Pancreas (tissue), 10 donors: ENCODE results near the gene CASP3. TPM values are rescaled to one million over a fixed set of nuclear protein-coding genes. Genes with fewer than 3 reads are reported as not detected.
A peak's percentile ranks its signal among the peaks of the same experiment; 100 is the strongest.

Source experiments
- ATAC-seq, 4 donors: fragments of 200-7000 bp; cut with Tn5 transposase; one replicate each; pipeline versions ENCODE4 v1.8.0 to v1.9.1; 2020; ENCODE audit warnings: mild to moderate bottlenecking in 4 of 4, moderate library complexity in 4 of 4
- DNase-seq, 6 donors: peaks; one replicate each; pipeline ENCODE4 v3.0.0-alpha.2; 2020
- FAIRE-seq: peaks from 2 replicates; lab custom pipeline; 2012; peaks lifted over from hg19 to GRCh38; lab: Jason Lieb, UNC
- H3K27ac ChIP-seq, 4 donors: fragments of 200-600 bp; sonication (generic); 1 replicate in 3 of 4; 2 replicates in 1 of 4; pipeline versions ENCODE4 v1.5.0 to v1.8.0; 2020
- H3K27me3 ChIP-seq, 4 donors: fragments of 200-600 bp; one replicate each; pipeline ENCODE4 v1.8.0; 2021
- H3K36me3 ChIP-seq, 3 donors: fragments of 200-600 bp; sonication (generic) in 1 of 3; one replicate each; pipeline versions ENCODE4 v1.5.0 to v1.8.0; 2020 to 2021
- H3K4me1 ChIP-seq, 3 donors: fragments of 200-600 bp; one replicate each; pipeline ENCODE4 v1.8.0; 2021
- H3K4me3 ChIP-seq, 4 donors: fragments of 200-600 bp; sonication (generic) in 2 of 4; one replicate each; pipeline versions ENCODE4 v1.5.0 to v1.8.0; 2020 to 2021
- H3K9me3 ChIP-seq, 4 donors: fragments of 200-600 bp; one replicate each; pipeline ENCODE4 v1.8.0; 2021
- WGBS, 2 donors: extraction: QIAGEN DNeasy Blood & Tissue Kit; methylation state at CpG; one replicate each; pipeline ENCODE4 v1.1.7; 2013; 5-methylcytosine and 5-hydroxymethylcytosine counted together
- intact Hi-C, 3 donors: fragments of 100-400 bp; cut with DNase I; formaldehyde crosslinking; loops; one replicate each; pipeline versions ENCODE4 v1.11.1 to v1.14.2; 2022
- polyA plus RNA-seq, 2 donors: library from polyadenylated mRNA; stranded (reverse); fragments of 200-250 nt; gene quantifications; one replicate each; pipeline ENCODE4 v1.2.3, GENCODE V29; 2013
- total RNA-seq, 6 donors: library from RNA; stranded (reverse); fragmentation: NEBNext Ultra II Directional in 4 of 6; extraction: Animal tissue kit (Norgen Biotek cat#: 25700) in 4 of 6; gene quantifications; one replicate each; pipeline versions ENCODE4 v1.2.1 to v1.2.4, GENCODE V29; 2021 to 2023
- TF ChIP-seq, protein P1 (sequence below), 4 donors: fragments of 200-600 bp; sonication (generic) in 3 of 4; IDR thresholded peaks; one replicate each; pipeline versions ENCODE4 v1.5.0 to v1.8.0; 2021; ENCODE audit warnings: antibody characterized with exemption in 4 of 4
- donor health status: healthy with polysubstance abuse.
- donor health status: DM: no; HTN: no; CAD: no; lungs with moderate emphysema.
- donor health status: DM: no; HTN: no; CAD: no.
- donor health status: control.
- donor health status: control.
- donor health status: Bipolar disorder and iron deficiency.
- donor health status: DM: yes; HTN: yes; CAD: no.
- donor health status: DM: no; HTN: no; CAD: no.
- donor health status: DM: no; HTN: no; CAD: no.
- donor health status: DM: yes; HTN: yes; CAD: no.

CASP3 gene
- total and polyA plus RNA-seq, 8 donors: 3.6 to 13.6 (median 6.3) TPM

DNA sequence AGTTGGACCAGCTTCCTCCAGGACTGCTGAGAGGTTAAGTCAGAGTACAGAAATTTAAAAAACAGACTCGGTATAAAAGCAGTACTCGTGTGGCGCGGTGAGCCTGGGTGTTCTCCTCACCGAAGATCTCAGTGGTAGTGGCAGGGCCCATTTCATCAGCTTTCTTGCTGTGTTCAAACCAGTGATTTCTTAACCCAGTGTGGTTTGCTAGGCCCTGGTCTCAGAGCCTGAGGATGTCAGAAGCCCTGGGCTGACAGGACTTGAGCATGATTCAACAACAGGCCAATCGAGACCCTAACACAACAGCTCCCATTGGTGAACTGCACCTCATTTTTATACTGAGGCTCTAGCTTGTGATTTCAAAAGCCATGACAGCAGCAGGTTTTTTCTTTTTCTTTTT is 23.5 kb upstream of the CASP3 start:
- TF ChIP-seq, protein P1, sequence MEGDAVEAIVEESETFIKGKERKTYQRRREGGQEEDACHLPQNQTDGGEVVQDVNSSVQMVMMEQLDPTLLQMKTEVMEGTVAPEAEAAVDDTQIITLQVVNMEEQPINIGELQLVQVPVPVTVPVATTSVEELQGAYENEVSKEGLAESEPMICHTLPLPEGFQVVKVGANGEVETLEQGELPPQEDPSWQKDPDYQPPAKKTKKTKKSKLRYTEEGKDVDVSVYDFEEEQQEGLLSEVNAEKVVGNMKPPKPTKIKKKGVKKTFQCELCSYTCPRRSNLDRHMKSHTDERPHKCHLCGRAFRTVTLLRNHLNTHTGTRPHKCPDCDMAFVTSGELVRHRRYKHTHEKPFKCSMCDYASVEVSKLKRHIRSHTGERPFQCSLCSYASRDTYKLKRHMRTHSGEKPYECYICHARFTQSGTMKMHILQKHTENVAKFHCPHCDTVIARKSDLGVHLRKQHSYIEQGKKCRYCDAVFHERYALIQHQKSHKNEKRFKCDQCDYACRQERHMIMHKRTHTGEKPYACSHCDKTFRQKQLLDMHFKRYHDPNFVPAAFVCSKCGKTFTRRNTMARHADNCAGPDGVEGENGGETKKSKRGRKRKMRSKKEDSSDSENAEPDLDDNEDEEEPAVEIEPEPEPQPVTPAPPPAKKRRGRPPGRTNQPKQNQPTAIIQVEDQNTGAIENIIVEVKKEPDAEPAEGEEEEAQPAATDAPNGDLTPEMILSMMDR (IDR thresholded peaks at IDR 0.05): no peak
- Histone ChIP-seq H3K4me3 (no peak overlapping the region), H3K27ac (no peak overlapping the region), H3K4me1 (no peaks in the 10 kb centered on the region), H3K27me3 (no peaks in the 10 kb centered on the region), H3K9me3 (no peaks in the 10 kb centered on the region), H3K36me3 (peaks cover 0 to 6% (median 0%) of the 10 kb centered on the region in 3 donors)
- WGBS, 2 donors: 94 to 99% methylated on average over 6 of the region's 6 CpGs
- DNase-seq (no peak), FAIRE-seq (no peak), ATAC-seq (no peak)
- intact Hi-C loops: no loop called here

GRCh38 chr4:184671101-184671500 is 21.9 kb upstream of the CASP3 start:
- H3K9me3 ChIP-seq: no peaks in the 10 kb centered on the region
- ATAC-seq (no peak), FAIRE-seq (no peak), DNase-seq (no peak)
- peaks cover 0 to 3% (median 0%) of the 10 kb centered on the region in 3 donors for H3K4me1 ChIP-seq
- 91 to 94% methylated on average over 9 of the region's 9 CpGs for WGBS, 2 donors
- TF ChIP-seq, protein P1 (IDR thresholded peaks at IDR 0.05): no peak
- H3K27ac ChIP-seq: no peak overlapping the region
- H3K36me3 ChIP-seq: peaks cover 0 to 6% (median 0%) of the 10 kb centered on the region in 3 donors
- intact Hi-C loops: no loop called here
- no peaks in the 10 kb centered on the region for H3K27me3 ChIP-seq
- H3K4me3 ChIP-seq: no peak overlapping the region

DNA sequence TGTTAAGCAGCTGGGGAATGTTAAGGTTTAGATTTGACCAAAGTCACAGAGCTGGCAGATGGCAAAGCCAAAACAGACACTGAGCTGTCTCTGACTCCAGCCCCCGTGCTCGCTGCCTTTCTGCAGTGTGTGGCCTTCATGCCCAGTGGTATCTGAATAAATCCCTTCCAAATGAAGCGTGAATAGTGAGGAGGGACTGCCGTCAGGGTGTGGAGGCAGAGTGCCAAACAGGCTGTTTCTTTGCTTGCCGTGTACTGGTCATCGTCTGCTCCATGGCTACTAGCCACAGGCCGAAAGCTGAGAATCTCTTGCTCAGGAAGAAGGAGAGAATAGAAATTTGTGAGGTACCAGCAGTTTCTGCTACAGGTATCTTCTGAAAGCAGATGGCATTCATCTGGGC is 20.0 kb upstream of the CASP3 start:
- Histone ChIP-seq H3K4me3 (no peak overlapping the region), H3K9me3 (no peaks in the 10 kb centered on the region), H3K27ac (no peak overlapping the region), H3K4me1 (peaks cover 0 to 3% (median 0%) of the 10 kb centered on the region in 3 donors), H3K27me3 (no peaks in the 10 kb centered on the region), H3K36me3 (peaks cover 0 to 6% (median 0%) of the 10 kb centered on the region in 3 donors)
- intact Hi-C loops: no loop called here
- DNase-seq (no peak), FAIRE-seq (no peak), ATAC-seq (peak in 2 of 4 donors; percentile 15 to 40)
- WGBS, 2 donors: 90 to 91% methylated on average over 7 of the region's 7 CpGs
- TF ChIP-seq, protein P1 (IDR thresholded peaks at IDR 0.05): no peak

DNA sequence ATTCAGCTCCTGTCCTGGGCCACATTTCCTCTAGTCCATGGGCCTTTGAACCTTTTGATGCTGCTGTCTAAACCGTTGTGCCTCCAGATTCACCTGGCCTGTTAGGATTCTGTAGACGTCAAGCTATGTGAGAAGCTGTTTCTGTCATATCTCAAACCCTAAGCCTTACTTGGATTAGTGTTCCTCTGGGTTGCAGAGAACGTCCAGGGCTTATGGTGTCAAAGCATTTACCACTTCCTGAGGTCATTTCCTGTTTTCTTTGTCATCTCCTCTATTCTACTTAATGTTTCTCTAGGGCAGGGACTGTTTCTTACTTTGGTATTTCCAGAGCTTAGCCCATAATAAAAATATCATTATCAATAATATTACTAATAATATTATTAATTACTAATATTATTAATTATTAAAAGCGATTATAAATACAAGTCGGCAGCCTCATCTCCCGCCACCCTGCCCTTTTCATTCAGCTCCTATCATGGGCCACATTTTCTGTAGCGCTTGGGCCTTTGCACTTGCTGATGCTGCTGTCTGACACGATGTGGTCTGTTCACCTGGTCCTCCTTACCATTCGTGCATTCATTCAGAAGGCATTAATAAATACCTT is 19.4 kb upstream of the CASP3 start:
- H3K4me1 ChIP-seq: peaks cover 0 to 3% (median 0%) of the 10 kb centered on the region in 3 donors
- peaks cover 0 to 6% (median 0%) of the 10 kb centered on the region in 3 donors for H3K36me3 ChIP-seq
- WGBS, 2 donors: 87 to 88% methylated on average over 9 of the region's 9 CpGs
- H3K27me3 ChIP-seq: no peaks in the 10 kb centered on the region
- H3K4me3 ChIP-seq: no peak overlapping the region
- H3K27ac ChIP-seq: no peak overlapping the region
- no peaks in the 10 kb centered on the region for H3K9me3 ChIP-seq
- TF ChIP-seq, protein P1 (IDR thresholded peaks at IDR 0.05): no peak
- intact Hi-C loops: no loop called here
- ATAC-seq: peak in 1 of 4 donors; percentile 20
- no peak for DNase-seq
- FAIRE-seq: no peak

DNA sequence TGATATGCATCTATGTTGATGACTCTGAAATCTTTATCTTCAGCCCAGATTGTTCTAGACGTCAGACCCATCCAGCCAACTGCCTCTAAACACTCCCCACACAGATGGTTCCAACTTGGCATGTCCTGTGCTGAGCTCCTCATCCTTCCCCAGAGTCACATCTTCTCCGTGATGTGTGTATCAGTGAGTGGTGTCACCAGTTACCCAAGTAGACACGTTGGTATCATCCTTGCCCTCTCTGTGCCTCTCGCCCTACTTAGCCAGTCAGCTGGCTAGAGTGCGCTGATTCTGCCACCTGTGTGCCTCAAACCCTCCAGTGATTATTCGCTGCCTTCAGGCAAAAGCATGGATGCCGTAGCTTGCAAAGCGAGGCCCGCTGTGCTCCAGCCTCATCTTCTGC is 18.8 kb upstream of the CASP3 start:
- ATAC-seq (no peak), DNase-seq (no peak), FAIRE-seq (no peak)
- Histone ChIP-seq H3K4me1 (peaks cover 0 to 3% (median 0%) of the 10 kb centered on the region in 3 donors), H3K27me3 (no peaks in the 10 kb centered on the region), H3K4me3 (no peak overlapping the region), H3K36me3 (peaks cover 0 to 6% (median 0%) of the 10 kb centered on the region in 3 donors), H3K27ac (no peak overlapping the region), H3K9me3 (no peaks in the 10 kb centered on the region)
- 91 to 93% methylated on average over 9 of the region's 9 CpGs for WGBS, 2 donors
- intact Hi-C loops: no loop called here
- TF ChIP-seq, protein P1 (IDR thresholded peaks at IDR 0.05): no peak
